ENCODE measurements around the gene TMEM255B.
"Not testable (repeated sequence)": the region's sequence is repeated elsewhere in the genome, so short reads cannot be mapped to it uniquely, and the experiment has no call there.

The TMEM255B gene

GRCh38 chr13:113791226-113791625 is 32.2 kb downstream of the TMEM255B start:
- no peak for DNase-seq

- no peak for DNase-seq
These were observed 32.7 kb downstream of the TMEM255B start for GRCh38 chr13:113791761-113792160.

- no peak for DNase-seq
These were observed 33.3 kb downstream of the TMEM255B start for GRCh38 chr13:113792236-113792770.

- no peak for DNase-seq
These were observed 34.1 kb downstream of the TMEM255B start for GRCh38 chr13:113792886-113793717.

GRCh38 chr13:113793718-113794085 is 34.7 kb downstream of the TMEM255B start:
- DNase-seq: no peak

DNA sequence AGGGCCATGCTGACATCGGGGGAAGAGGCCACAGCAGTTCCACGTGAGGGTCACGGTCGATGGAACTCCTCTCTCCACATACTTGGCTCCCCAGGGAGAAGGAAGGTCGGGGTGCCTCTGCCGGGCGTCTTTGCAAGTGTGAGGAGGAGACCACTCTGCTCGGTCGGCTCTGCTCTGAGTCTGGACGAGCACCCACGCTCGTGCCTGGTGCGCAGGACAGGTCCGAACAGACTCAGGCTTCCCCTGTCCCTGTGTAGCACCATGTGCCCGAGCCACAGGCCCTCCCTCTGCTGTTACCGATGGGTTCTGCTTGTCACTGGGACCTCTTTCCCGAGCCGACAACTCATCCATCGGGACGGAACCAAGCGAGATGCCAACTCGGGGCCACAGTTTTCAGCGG is 35.1 kb downstream of the TMEM255B start:
- no peak for DNase-seq

GRCh38 chr13:113794764-113795173 is 35.7 kb downstream of the TMEM255B start:
- no peak for DNase-seq

DNA sequence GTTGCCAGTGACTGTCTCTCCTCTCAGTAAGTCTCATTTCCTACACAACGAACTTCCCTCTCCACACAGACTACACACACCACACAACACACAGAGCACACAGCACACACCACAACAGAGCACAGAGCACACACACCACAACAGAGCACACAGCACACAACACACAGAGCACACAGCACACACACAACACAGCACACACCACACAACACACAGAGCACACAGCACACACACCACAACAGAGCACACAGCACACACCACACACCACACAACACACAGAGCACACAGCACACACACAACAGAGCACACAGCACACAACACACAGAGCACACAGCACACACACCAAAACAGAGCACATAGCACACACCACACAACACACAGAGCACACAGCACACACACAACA is 36.3 kb downstream of the TMEM255B start:
- DNase-seq: not testable (repeated sequence)

- DNase-seq: no peak
These were observed 37.4 kb downstream of the TMEM255B start for GRCh38 chr13:113796211-113796963.

GRCh38 chr13:113796964-113797676 is 38.1 kb downstream of the TMEM255B start:
- DNase-seq: no peak

- no peak for DNase-seq
These were observed 39.3 kb downstream of the TMEM255B start for GRCh38 chr13:113798200-113798811.

DNA sequence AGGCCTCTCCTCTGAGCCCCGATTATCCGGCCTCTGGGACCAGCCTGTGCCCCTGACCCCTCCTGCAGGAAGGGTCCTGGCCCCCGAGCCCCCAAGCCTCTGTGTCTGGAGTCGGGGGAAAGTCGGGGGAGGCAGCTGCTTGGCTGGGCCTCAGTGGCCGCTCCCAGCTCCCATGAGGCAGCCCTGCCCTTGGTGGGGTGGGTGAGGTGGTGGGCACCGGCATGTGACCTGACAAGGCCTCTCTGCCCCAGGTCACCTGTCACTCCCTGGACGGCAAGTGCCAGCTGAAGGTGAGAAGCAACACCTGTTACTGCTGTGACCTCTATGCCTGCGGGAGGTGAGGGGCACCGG is 41.5 kb downstream of the TMEM255B start:
- no peak for DNase-seq

GRCh38 chr13:113801289-113801961 is 42.4 kb downstream of the TMEM255B start:
- no peak for DNase-seq

DNA sequence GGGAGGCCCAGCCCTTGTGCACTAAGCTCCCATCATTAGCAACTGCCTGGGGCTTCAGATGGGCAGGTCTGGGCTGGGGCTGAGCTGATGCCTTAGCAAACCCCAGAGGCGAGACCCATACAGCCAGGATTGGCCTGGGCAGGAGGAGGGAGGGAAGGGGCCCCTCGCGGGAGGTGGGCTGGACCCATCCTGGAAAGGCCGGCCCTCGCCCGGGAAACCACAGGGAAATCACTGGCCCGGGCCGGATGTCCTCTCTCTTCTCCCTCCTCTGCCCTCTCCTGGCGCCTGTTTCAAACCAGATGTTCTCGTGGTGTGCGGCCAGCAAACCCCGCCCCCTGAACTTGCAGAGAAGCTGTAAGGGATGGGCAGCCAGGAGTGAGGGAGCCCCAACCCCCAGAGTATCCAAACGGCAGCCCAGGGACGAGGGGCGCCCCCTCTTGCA is 43.1 kb downstream of the TMEM255B start:
- DNase-seq: no peak

GRCh38 chr13:113802761-113803160 is 43.7 kb downstream of the TMEM255B start:
- no peak for DNase-seq

GRCh38 chr13:113803409-113804016 is 44.5 kb downstream of the TMEM255B start:
- DNase-seq: no peak

GRCh38 chr13:113804017-113804702 is 45.1 kb downstream of the TMEM255B start:
- no peak for DNase-seq

GRCh38 chr13:113804703-113805430 is 45.8 kb downstream of the TMEM255B start:
- no peak for DNase-seq

DNA sequence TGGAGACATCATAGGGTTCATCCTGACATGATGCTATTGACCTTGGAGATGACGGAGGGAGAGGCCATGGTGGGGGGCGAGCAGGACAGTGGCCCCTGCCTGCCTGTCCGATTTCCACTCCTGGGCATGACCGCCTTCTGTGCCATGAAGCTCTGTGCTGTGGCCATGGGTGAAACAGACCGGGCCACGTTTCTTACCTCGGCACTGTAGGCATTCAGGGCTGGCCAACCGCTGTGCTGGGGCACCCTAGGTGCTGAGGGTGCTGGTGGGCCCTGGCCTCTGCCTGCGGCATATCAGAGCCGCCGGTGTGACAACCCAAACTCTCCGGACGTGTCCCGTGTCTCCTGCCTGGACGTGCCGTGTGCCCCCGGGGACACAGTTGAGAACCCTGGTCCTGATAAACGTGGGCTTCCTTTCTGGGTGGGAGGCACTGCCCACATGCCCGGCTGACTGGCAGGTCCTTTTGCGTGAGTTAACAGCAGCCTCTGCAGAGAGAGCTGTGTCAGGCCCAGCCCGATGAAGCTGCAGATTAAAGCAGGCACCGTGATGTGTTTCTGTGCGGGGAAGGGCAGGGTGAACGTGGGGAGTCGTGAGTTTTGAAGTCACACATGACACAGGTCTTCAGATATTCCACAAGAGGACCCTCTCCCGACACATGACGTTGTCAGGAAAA is 46.5 kb downstream of the TMEM255B start:
- DNase-seq: no peak

GRCh38 chr13:113806104-113806471 is 47.1 kb downstream of the TMEM255B start:
- DNase-seq: no peak
